Type B pancreatic cell (in vitro differentiated cells): ENCODE data around the gene KIAA1210. TPM values are rescaled to one million over a fixed set of nuclear protein-coding genes. Genes with fewer than 3 reads are reported as not detected.

ENCODE experiments used
- total RNA-seq: library from RNA; stranded (reverse); gene quantifications from 2 replicates; pipeline ENCODE4 v1.2.1, GENCODE V29; 2021; ENCODE audit warnings: low replicate concordance

The KIAA1210 gene
- total RNA-seq, 1 donor from 2014 or later, result not detected

Other genes starting within 250 kb of the KIAA1210 start
- 0.88 and 1.5 TPM in 2 replicates for gene LONRF3, start 153.2 kb downstream of the KIAA1210 start, total RNA-seq
- gene CT47C1, start 54.8 kb downstream of the KIAA1210 start, total RNA-seq, result not detected in 2 replicates
- 97.0 and 206 TPM in 2 replicates for gene PGRMC1, start 108.5 kb upstream of the KIAA1210 start, total RNA-seq